Mesodermal cell (in vitro differentiated cells): ENCODE results near the gene WFS1.

Experiments
- H3K27ac ChIP-seq: 2 replicates; pipeline ENCODE4 v1.7.0; 2013; ENCODE audit warnings: mild to moderate bottlenecking, low read depth, low read length, moderate library complexity; ENCODE audit not compliant: severe bottlenecking
- H3K36me3 ChIP-seq: 2 replicates; pipeline ENCODE4 v1.7.1; 2013; ENCODE audit warnings: mild to moderate bottlenecking, low read length, moderate library complexity; ENCODE audit not compliant: control insufficient read depth, insufficient read depth
- H3K4me1 ChIP-seq: one replicate; pipeline ENCODE4 v1.7.1; 2013; ENCODE audit warnings: mild to moderate bottlenecking, low read length; ENCODE audit not compliant: insufficient read depth, control insufficient read depth, poor library complexity, severe bottlenecking
- H3K4me3 ChIP-seq: 2 replicates; pipeline ENCODE4 v1.7.0; 2013; ENCODE audit warnings: low read length, control low read depth, mild to moderate bottlenecking; ENCODE audit not compliant: insufficient read depth, poor library complexity, severe bottlenecking; ENCODE audit errors: extremely low read depth
- H3K9me3 ChIP-seq: 2 replicates; pipeline ENCODE4 v1.7.1; 2013; ENCODE audit warnings: mild to moderate bottlenecking, low read length, moderate library complexity; ENCODE audit not compliant: control insufficient read depth
- WGBS, 2 experiments: methylation state at CpG; one replicate each; pipeline ENCODE4 v1.1.5; 2013; ENCODE audit warnings: missing lambda C conversion rate in 2 of 2; ENCODE audit not compliant: insufficient coverage in 2 of 2; 5-methylcytosine and 5-hydroxymethylcytosine counted together

The WFS1 gene

GRCh38 chr4:6235901-6236640, 33.6 kb upstream of the WFS1 start:
- H3K9me3 ChIP-seq, result no peaks in the 10 kb centered on the region
- WGBS, 2 experiments, result 89% methylated on average over 14 of the region's 17 CpGs
- H3K4me1 ChIP-seq, result no peaks in the 10 kb centered on the region
- H3K27ac ChIP-seq, result no peak overlapping the region
- H3K4me3 ChIP-seq, result no peak overlapping the region
- H3K36me3 ChIP-seq, result no peaks in the 10 kb centered on the region

- Histone ChIP-seq H3K9me3 (no peaks in the 10 kb centered on the region), H3K4me3 (no peak overlapping the region), H3K27ac (no peak overlapping the region), H3K36me3 (no peaks in the 10 kb centered on the region), H3K4me1 (no peaks in the 10 kb centered on the region)
- WGBS, 2 experiments, result 87 to 93% methylated on average over 6 to 10 of the region's 12 CpGs
Observed at GRCh38 chr4:6236816-6237390, 32.7 kb upstream of the WFS1 start.

- Histone ChIP-seq H3K9me3 (no peaks in the 10 kb centered on the region), H3K36me3 (no peaks in the 10 kb centered on the region), H3K27ac (no peak overlapping the region), H3K4me1 (no peaks in the 10 kb centered on the region), H3K4me3 (no peak overlapping the region)
- WGBS, 2 experiments, result 82 to 92% methylated on average over 7 to 8 of the region's 8 CpGs
Observed at GRCh38 chr4:6239486-6239885, 30.2 kb upstream of the WFS1 start.

GRCh38 chr4:6239968-6240367, 29.7 kb upstream of the WFS1 start:
- Histone ChIP-seq H3K36me3 (no peaks in the 10 kb centered on the region), H3K4me1 (no peaks in the 10 kb centered on the region), H3K9me3 (no peaks in the 10 kb centered on the region), H3K4me3 (no peak overlapping the region), H3K27ac (no peak overlapping the region)
- WGBS, 2 experiments, result 86 to 89% methylated on average over 9 to 11 of the region's 11 CpGs

- Histone ChIP-seq H3K36me3 (no peaks in the 10 kb centered on the region), H3K4me3 (no peak overlapping the region), H3K9me3 (no peaks in the 10 kb centered on the region), H3K27ac (no peak overlapping the region), H3K4me1 (no peaks in the 10 kb centered on the region)
- WGBS, 2 experiments, result 83 to 91% methylated on average over 7 to 13 of the region's 16 CpGs
Observed at GRCh38 chr4:6241062-6241845, 28.4 kb upstream of the WFS1 start.

- Histone ChIP-seq H3K4me1 (no peaks in the 10 kb centered on the region), H3K27ac (no peak overlapping the region), H3K36me3 (no peaks in the 10 kb centered on the region), H3K4me3 (no peak overlapping the region), H3K9me3 (no peaks in the 10 kb centered on the region)
- 91 to 98% methylated on average over 7 to 8 of the region's 12 CpGs for WGBS, 2 experiments
Observed at GRCh38 chr4:6242271-6243029, 27.2 kb upstream of the WFS1 start.

GRCh38 chr4:6245246-6246169, 24.1 kb upstream of the WFS1 start:
- H3K9me3 ChIP-seq, result no peaks in the 10 kb centered on the region
- 86 to 87% methylated on average over 54 to 67 of the region's 67 CpGs for WGBS, 2 experiments
- H3K36me3 ChIP-seq, result no peaks in the 10 kb centered on the region
- H3K27ac ChIP-seq, result no peak overlapping the region
- no peak overlapping the region for H3K4me3 ChIP-seq
- H3K4me1 ChIP-seq, result no peaks in the 10 kb centered on the region

GRCh38 chr4:6246170-6246634, 23.4 kb upstream of the WFS1 start:
- Histone ChIP-seq H3K27ac (no peak overlapping the region), H3K9me3 (no peaks in the 10 kb centered on the region), H3K36me3 (no peaks in the 10 kb centered on the region), H3K4me1 (no peaks in the 10 kb centered on the region), H3K4me3 (no peak overlapping the region)
- 76 to 90% methylated on average over 6 to 8 of the region's 9 CpGs for WGBS, 2 experiments

- 74 to 78% methylated on average over 10 of the region's 10 CpGs for WGBS, 2 experiments
Observed at GRCh38 chr4:6248394-6248793, 21.3 kb upstream of the WFS1 start.

More at GRCh38 chr4:6248394-6248793, 21.3 kb upstream of the WFS1 start:
- Histone ChIP-seq H3K9me3 (no peaks in the 10 kb centered on the region), H3K4me1 (no peaks in the 10 kb centered on the region), H3K36me3 (no peaks in the 10 kb centered on the region), H3K27ac (no peak overlapping the region), H3K4me3 (no peak overlapping the region)
